Measurements from ENCODE around the gene LIMK1.

LIMK1 gene

GRCh38 chr7:74053589-74054186 is 29.9 kb upstream of the LIMK1 start:
- Histone ChIP-seq H3K4me1 (ENCODE audit: insufficient read depth, low read length) (no peaks in the 10 kb centered on the region), H3K27me3 (ENCODE audit: insufficient read depth, low read length, poor library complexity) (peaks cover 14% of the 10 kb centered on the region)
- TF ChIP-seq EZH2 (IDR thresholded peaks at IDR 0.05; ENCODE audit: borderline replicate concordance, low read depth, low read length, severe bottlenecking) (no peak), CTCF (IDR thresholded peaks at IDR 0.05; ENCODE audit: borderline replicate concordance, extremely low read depth, low read length, poor library complexity, severe bottlenecking) (no peak)

GRCh38 chr7:74056096-74056915 is 27.3 kb upstream of the LIMK1 start:
- Histone ChIP-seq H3K9ac (ENCODE audit: low read depth, low read length) (no peak overlapping the region), H3K27ac (ENCODE audit: low read length) (no peak overlapping the region), H3K79me2 (ENCODE audit: insufficient read depth, low read length) (no peaks in the 10 kb centered on the region), H3K36me3 (ENCODE audit: insufficient read depth, low read length) (no peaks in the 10 kb centered on the region), H3K4me3 (ENCODE audit: low read depth in 1 of 2, low read length in 2 of 2) (no peak overlapping the region), H3K4me1 (ENCODE audit: insufficient read depth, low read length) (no peaks in the 10 kb centered on the region), H3K9me3 (ENCODE audit: insufficient read depth, low read length, severe bottlenecking) (no peaks in the 10 kb centered on the region), H3K4me2 (ENCODE audit: insufficient read depth, low read length) (no peak overlapping the region), H3K27me3 (ENCODE audit: insufficient read depth, low read length, poor library complexity) (peaks cover 22% of the 10 kb centered on the region), H2AFZ (ENCODE audit: low read depth, low read length) (no peak overlapping the region), H4K20me1 (ENCODE audit: insufficient read depth, low read length) (no peaks in the 10 kb centered on the region)
- ATAC-seq (ENCODE audit: insufficient read depth, low read depth) = no peak
- TF ChIP-seq CTCF (IDR thresholded peaks at IDR 0.05; ENCODE audit: borderline replicate concordance, extremely low read depth, low read length, poor library complexity, severe bottlenecking) (no peak), EZH2 (IDR thresholded peaks at IDR 0.05; ENCODE audit: borderline replicate concordance, low read depth, low read length, severe bottlenecking) (no peak)
- no peak for DNase-seq

More at GRCh38 chr7:74053589-74054186, 29.9 kb upstream of the LIMK1 start:
- Histone ChIP-seq H3K4me2 (ENCODE audit: insufficient read depth, low read length) (no peak overlapping the region), H3K9ac (ENCODE audit: low read depth, low read length) (no peak overlapping the region), H3K9me3 (ENCODE audit: insufficient read depth, low read length, severe bottlenecking) (no peaks in the 10 kb centered on the region), H4K20me1 (ENCODE audit: insufficient read depth, low read length) (no peaks in the 10 kb centered on the region), H3K4me3 (ENCODE audit: low read depth in 1 of 2, low read length in 2 of 2) (no peak overlapping the region), H3K79me2 (ENCODE audit: insufficient read depth, low read length) (no peaks in the 10 kb centered on the region), H3K36me3 (ENCODE audit: insufficient read depth, low read length) (no peaks in the 10 kb centered on the region), H3K27ac (ENCODE audit: low read length) (no peak overlapping the region), H2AFZ (ENCODE audit: low read depth, low read length) (no peak overlapping the region)
- ATAC-seq (ENCODE audit: insufficient read depth, low read depth) = no peak
- DNase-seq = no peak

GRCh38 chr7:74057216-74057925 is 26.2 kb upstream of the LIMK1 start:
- Histone ChIP-seq H3K4me3 (ENCODE audit: low read depth in 1 of 2, low read length in 2 of 2) (no peak overlapping the region), H3K27me3 (ENCODE audit: insufficient read depth, low read length, poor library complexity) (peaks cover 22% of the 10 kb centered on the region), H3K9ac (ENCODE audit: low read depth, low read length) (no peak overlapping the region), H3K36me3 (ENCODE audit: insufficient read depth, low read length) (no peaks in the 10 kb centered on the region), H3K27ac (ENCODE audit: low read length) (no peak overlapping the region), H3K79me2 (ENCODE audit: insufficient read depth, low read length) (no peaks in the 10 kb centered on the region), H3K9me3 (ENCODE audit: insufficient read depth, low read length, severe bottlenecking) (no peaks in the 10 kb centered on the region), H2AFZ (ENCODE audit: low read depth, low read length) (no peak overlapping the region), H3K4me2 (ENCODE audit: insufficient read depth, low read length) (no peak overlapping the region), H3K4me1 (ENCODE audit: insufficient read depth, low read length) (no peaks in the 10 kb centered on the region), H4K20me1 (ENCODE audit: insufficient read depth, low read length) (no peaks in the 10 kb centered on the region)
- ATAC-seq (ENCODE audit: insufficient read depth, low read depth) (no peak), DNase-seq (no peak)
- no peak for TF ChIP-seq CTCF (IDR thresholded peaks at IDR 0.05; ENCODE audit: borderline replicate concordance, extremely low read depth, low read length, poor library complexity, severe bottlenecking)

Data from DND-41 (cell line).